Heart right ventricle (tissue), 16 donors: ENCODE results near the gene SPRR3. TPM values are rescaled to one million over a fixed set of nuclear protein-coding genes. Genes with fewer than 3 reads are reported as not detected.

Experiments
- ATAC-seq, 8 donors: fragments of 200-7000 bp; cut with Tn5 transposase; one replicate each; pipeline ENCODE4 v1.9.1; 2020; ENCODE audit warnings: mild to moderate bottlenecking in 8 of 8, moderate library complexity in 8 of 8, moderate number of reproducible peaks in 1 of 8
- DNase-seq, 2 donors: peaks; one replicate each; pipeline ENCODE4 v3.0.0-alpha.2; 2020
- H3K27ac ChIP-seq, 10 donors: fragments of 200-600 bp; sonication (generic) in 2 of 10; one replicate each; pipeline versions ENCODE4 v1.5.0 to v1.8.0; 2020 to 2022; ENCODE audit warnings: mild to moderate bottlenecking in 3 of 10
- H3K27me3 ChIP-seq, 7 donors: fragments of 200-600 bp; one replicate each; pipeline ENCODE4 v1.8.0; 2021 to 2022; ENCODE audit warnings: mild to moderate bottlenecking in 2 of 7
- H3K36me3 ChIP-seq, 9 donors: fragments of 200-600 bp; sonication (generic) in 1 of 9; one replicate each; pipeline versions ENCODE4 v1.5.0 to v1.8.0; 2020 to 2022; ENCODE audit warnings: mild to moderate bottlenecking in 2 of 9
- H3K4me1 ChIP-seq, 9 donors: fragments of 200-600 bp; sonication (generic) in 1 of 9; one replicate each; pipeline versions ENCODE4 v1.5.0 to v1.8.0; 2020 to 2022; ENCODE audit warnings: mild to moderate bottlenecking in 4 of 9
- H3K4me3 ChIP-seq, 10 donors: fragments of 200-600 bp; sonication (generic) in 2 of 10; one replicate each; pipeline versions ENCODE4 v1.5.0 to v1.8.0; 2020 to 2022; ENCODE audit warnings: mild to moderate bottlenecking in 7 of 10, moderate library complexity in 2 of 10
- H3K9me3 ChIP-seq, 11 donors: fragments of 200-600 bp in 10 of 11; sonication (generic) in 2 of 11; one replicate each; pipeline versions ENCODE4 v1.5.0 to v1.8.0; 2013 to 2022; ENCODE audit warnings: mild to moderate bottlenecking in 2 of 11, control low read depth in 1 of 11, moderate library complexity in 1 of 11
- CTCF ChIP-seq, 9 donors: fragments of 200-600 bp; sonication (generic) in 2 of 9; IDR thresholded peaks; one replicate each; pipeline versions ENCODE4 v1.5.0 to v1.8.0; 2021 to 2022; ENCODE audit warnings: antibody characterized with exemption in 9 of 9, mild to moderate bottlenecking in 5 of 9, moderate library complexity in 1 of 9
- WGBS, 2 donors: extraction: QIAGEN DNeasy Blood & Tissue Kit; methylation state at CpG; one replicate each; pipeline ENCODE4 v1.1.7; 2013; ENCODE audit warnings: inconsistent platforms in 1 of 2; 5-methylcytosine and 5-hydroxymethylcytosine counted together
- intact Hi-C, 10 donors: fragments of 100-400 bp; cut with DNase I; formaldehyde crosslinking; loops; one replicate each; pipeline versions ENCODE4 v1.11.1 to v1.14.2; 2022
- polyA plus RNA-seq, 2 donors: library from polyadenylated mRNA; stranded (reverse); fragments of 200-250 nt; gene quantifications; one replicate each; pipeline ENCODE4 v1.2.3, GENCODE V29; 2013
- total RNA-seq, 10 donors: library from RNA; stranded (reverse); fragmentation: NEBNext Ultra II Directional in 3 of 10; extraction: Animal tissue kit (Norgen Biotek cat#: 25700) in 3 of 10; gene quantifications; one replicate each; pipeline versions ENCODE4 v1.2.1 to v1.2.4, GENCODE V29; 2021 to 2023
- donor health status: Arrhythmogenic right ventricular cardiomyopathy.
- donor health status: ischemic (EF 13 %, LVEDD 7.1; RV severe dilation, severe dysfunction).
- donor health status: healthy with polysubstance abuse.
- donor health status: DM: no; HTN: yes; CAD: no.
- donor health status: DM: no; HTN: no; CAD: no.
- donor health status: ischemic (EF 25% LVEDD 6.9; RV normal size, moderate dysfunction).
- donor health status: ischemic (EF 25% LVEDD 5.7; RV mildly dilated, moderate dysfunction).
- donor health status: healthy.
- donor health status: DM: yes; HTN: yes; CAD: no.
- donor health status: Ischemic cardiomyopathy.
- donor health status: ischemic (EF 35%, LVEDD 5.7; RV mildly dilated, moderate dysfunction).
- donor health status: nonischemic (EF 11% LVEDD 7.7; RV severe dilation, severe dysfunction).
- donor health status: DM: yes; HTN: yes; CAD: no.
- donor health status: PGD.
- donor health status: ischemic (EF 29% LVEDD 5.4; RV normal size, mild dysfunction).
- donor health status: nonischemic (EF 23%, LVEDD 6.1; RV moderate dilation, normal function).

SPRR3 gene
- total and polyA plus RNA-seq, 12 donors = 2.6 TPM; not detected in 11

GRCh38 chr1:152962876-152963415 is 38.6 kb upstream of the SPRR3 start:
- Histone ChIP-seq H3K4me3 (no peak overlapping the region), H3K4me1 (no peaks in the 10 kb centered on the region), H3K9me3 (peaks cover 0 to 2% (median 0%) of the 10 kb centered on the region in 11 donors), H3K36me3 (no peaks in the 10 kb centered on the region), H3K27ac (no peak overlapping the region), H3K27me3 (peaks cover 0 to 7% (median 3%) of the 10 kb centered on the region in 7 donors)
- no peak for TF ChIP-seq CTCF (IDR thresholded peaks at IDR 0.05)
- DNase-seq = no peak
- ATAC-seq = no peak
- intact Hi-C loops = no loop called here
- WGBS, 2 donors = 67 to 74% methylated on average over 2 of the region's 2 CpGs

GRCh38 chr1:152964536-152964935 is 37.0 kb upstream of the SPRR3 start:
- DNase-seq (no peak), ATAC-seq (no peak)
- Histone ChIP-seq H3K27me3 (peaks cover 0 to 7% (median 3%) of the 10 kb centered on the region in 7 donors), H3K4me1 (no peaks in the 10 kb centered on the region), H3K27ac (no peak overlapping the region), H3K9me3 (peaks cover 0 to 2% (median 0%) of the 10 kb centered on the region in 11 donors), H3K36me3 (no peaks in the 10 kb centered on the region), H3K4me3 (no peak overlapping the region)
- WGBS, 2 donors = 67 to 79% methylated on average over 1 of the region's 1 CpG
- TF ChIP-seq CTCF (IDR thresholded peaks at IDR 0.05) = no peak
- intact Hi-C loops = no loop called here

- peaks cover 0 to 2% (median 0%) of the 10 kb centered on the region in 11 donors for H3K9me3 ChIP-seq
- DNase-seq (no peak), ATAC-seq (no peak)
- H3K27me3 ChIP-seq = peaks cover 0 to 7% (median 3%) of the 10 kb centered on the region in 7 donors
- H3K4me3 ChIP-seq = no peak overlapping the region
- intact Hi-C loops = no loop called here
- no peak overlapping the region for H3K27ac ChIP-seq
- no peak for TF ChIP-seq CTCF (IDR thresholded peaks at IDR 0.05)
- H3K36me3 ChIP-seq = no peaks in the 10 kb centered on the region
- no peaks in the 10 kb centered on the region for H3K4me1 ChIP-seq
- 70 to 72% methylated on average over 4 of the region's 4 CpGs for WGBS, 2 donors
Measured at GRCh38 chr1:152965853-152966252, 35.7 kb upstream of the SPRR3 start.

GRCh38 chr1:152967201-152967600 is 34.3 kb upstream of the SPRR3 start:
- Histone ChIP-seq H3K27me3 (peaks cover 0 to 7% (median 3%) of the 10 kb centered on the region in 7 donors), H3K9me3 (no peaks in the 10 kb centered on the region), H3K4me3 (no peak overlapping the region), H3K36me3 (no peaks in the 10 kb centered on the region), H3K4me1 (no peaks in the 10 kb centered on the region), H3K27ac (no peak overlapping the region)
- DNase-seq = no peak
- ATAC-seq = no peak
- WGBS, 2 donors = 53 to 61% methylated on average over 7 of the region's 7 CpGs
- intact Hi-C loops = no loop called here
- TF ChIP-seq CTCF (IDR thresholded peaks at IDR 0.05) = no peak
